GM15510 (cell line): Measurements from ENCODE around the gene SYNE4.

ENCODE experiments used
- POLR2A ChIP-seq: IDR thresholded peaks from 3 replicates; pipeline ENCODE4 v1.6.1; 2011; ENCODE audit warnings: borderline replicate concordance; ENCODE audit not compliant: insufficient read length; ENCODE audit errors: extremely low read depth

Gene SYNE4

GRCh38 chr19:35978271-35978670, 30.3 kb downstream of the SYNE4 start:
- no peak for TF ChIP-seq POLR2A

- TF ChIP-seq POLR2A: no peak
Observed at GRCh38 chr19:35977446-35978222, 31.0 kb downstream of the SYNE4 start.

DNA sequence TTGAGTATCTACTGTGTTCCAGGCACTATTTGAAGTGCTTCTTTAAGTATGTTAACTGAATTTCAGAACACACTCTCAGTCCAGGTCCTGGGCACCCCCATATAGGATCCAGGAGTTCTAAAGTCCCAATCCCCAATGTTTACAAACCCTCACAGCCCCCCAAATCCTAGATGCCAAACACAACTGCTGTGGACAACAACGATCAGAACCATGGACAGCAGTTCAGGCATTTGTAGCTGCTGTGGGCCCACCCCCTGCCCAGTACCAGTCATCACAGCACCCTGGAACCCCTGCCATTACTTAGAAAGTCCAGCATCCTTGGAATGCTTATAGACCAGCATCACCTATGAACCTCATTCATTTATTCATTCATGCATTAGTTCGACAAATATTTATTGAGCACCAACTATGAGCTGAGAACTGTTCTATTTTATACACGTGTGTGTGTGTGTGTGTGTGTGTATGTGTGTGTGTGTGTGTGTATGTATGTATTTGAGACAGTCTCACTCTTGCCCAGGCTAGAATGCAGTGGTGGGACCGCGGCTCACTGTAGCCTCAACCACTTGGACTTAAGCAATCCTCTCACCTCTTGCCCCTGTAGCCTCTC, 32.9 kb downstream of the SYNE4 start:
- no peak for TF ChIP-seq POLR2A

GRCh38 chr19:35973487-35973886, 35.1 kb downstream of the SYNE4 start:
- TF ChIP-seq POLR2A: no peak

GRCh38 chr19:35966771-35967170, 41.8 kb downstream of the SYNE4 start:
- no peak for TF ChIP-seq POLR2A

DNA sequence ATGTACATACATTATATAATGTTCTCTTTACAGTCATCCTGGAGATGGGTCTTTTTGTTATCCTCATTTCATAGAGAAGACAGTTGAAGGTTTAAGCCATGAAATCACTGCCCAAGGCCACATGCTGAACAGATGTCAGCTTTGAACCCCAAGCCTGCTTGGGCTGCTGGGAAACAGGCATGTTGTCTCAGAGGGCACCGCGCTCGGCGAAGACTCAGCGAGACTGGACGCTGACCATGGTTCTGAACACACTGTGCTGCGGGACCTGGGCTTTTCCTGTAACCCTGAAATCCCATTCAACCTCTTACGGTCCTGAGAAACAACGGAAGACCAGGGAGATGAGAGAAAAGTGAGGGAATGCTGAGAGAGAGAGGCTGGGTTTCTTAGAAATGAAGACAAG, 45.1 kb downstream of the SYNE4 start:
- TF ChIP-seq POLR2A: no peak

DNA sequence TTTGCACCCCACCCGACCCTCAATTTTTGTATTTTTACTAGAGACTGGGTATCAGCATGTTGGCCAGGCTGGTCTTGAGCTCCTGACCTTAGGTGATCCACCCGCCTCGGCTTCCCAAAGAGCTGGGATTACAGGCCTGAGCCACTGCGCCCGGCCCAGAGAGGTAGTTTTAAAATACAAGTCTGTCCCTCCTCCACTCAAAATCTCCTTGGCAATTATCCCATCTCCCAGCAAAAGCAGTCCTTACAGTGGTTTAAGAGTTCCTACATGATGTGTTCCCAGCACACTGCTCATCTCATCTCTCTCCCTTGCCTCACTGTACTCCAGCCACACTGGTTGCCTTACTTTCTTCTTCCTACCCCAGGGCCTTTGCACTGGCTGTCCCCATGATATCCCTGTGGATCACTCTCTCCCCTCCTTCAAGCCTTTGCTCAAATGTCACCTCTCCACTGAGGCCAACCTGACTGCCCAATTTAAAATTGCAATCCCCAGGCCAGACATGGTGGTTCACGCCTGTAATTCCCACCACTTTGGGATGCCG, 48.1 kb downstream of the SYNE4 start:
- TF ChIP-seq POLR2A: no peak

GRCh38 chr19:35959968-35960320, 48.7 kb downstream of the SYNE4 start:
- TF ChIP-seq POLR2A: no peak

DNA sequence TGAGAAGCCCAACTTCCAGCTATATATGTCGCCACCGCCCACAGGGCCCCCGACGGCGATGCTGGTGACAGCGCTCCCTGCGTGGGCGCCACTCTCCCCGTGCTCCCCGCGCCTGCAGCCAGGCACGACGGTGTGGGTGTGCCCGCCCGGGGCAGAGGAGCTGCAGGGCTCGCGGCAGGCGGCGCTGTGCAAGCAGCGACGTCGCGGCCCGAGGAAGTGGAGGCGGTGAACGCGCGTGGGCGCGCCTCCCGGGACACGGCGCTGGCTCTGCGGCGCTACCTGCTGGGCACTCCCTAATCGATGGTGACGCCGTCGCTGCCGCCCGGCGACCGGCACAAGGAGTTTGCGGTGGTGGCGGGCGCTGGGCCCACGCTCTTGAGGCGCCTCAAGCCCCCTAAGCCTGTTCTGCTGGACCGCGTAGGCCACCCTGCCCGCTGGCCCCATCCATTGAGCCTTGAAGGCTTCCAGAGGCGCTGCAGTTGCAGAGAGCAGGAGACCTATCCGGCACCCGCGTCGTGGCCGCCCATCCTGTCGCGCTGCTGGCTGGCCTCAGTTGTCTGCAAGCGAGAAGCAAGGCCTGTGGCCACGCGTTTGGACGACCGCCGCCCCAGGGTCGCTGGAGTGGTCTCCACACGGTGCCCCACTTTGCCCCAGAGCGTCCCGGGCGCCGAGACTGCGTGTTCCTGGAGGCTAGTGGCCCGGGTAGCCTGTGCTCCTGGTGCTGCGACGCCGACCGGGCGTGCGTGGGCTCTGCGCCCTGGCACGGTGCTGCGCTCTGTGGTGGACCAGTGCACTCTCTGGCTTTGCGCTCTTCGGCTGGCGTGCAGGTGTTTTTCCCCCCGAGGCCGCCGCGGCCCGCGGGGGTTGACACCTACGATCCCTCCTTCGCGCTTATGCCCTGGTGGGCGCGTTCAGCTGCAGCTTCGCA, 49.3 kb downstream of the SYNE4 start:
- TF ChIP-seq POLR2A: no peak

DNA sequence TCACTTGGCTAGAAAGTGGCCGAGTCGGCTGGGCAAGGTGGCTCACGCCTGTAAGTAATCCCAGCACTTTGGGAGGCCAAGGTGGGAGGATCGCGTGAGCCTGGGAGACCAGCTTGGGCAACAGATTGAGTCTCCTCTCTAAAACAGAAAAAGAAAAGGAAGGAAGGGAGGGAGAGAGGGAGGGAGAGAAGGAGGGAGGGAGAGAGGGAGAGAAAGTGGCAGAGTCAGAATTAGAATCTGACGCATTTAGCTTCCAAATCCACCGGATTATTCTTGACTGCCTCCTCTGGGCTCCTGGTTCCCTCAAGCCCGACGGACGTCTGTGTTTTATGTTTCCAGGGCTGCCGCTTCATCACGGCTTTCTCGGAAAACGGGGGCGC, 50.0 kb downstream of the SYNE4 start:
- TF ChIP-seq POLR2A: no peak

GRCh38 chr19:35955881-35956634, 52.6 kb downstream of the SYNE4 start:
- no peak for TF ChIP-seq POLR2A
